Vagina (tissue), 2 donors: ENCODE measurements around the gene TRDN.

Experiments used
- CTCF ChIP-seq, 3 experiments: fragments of 450-650 bp in 2 of 3; fragments of 200-600 bp in 1 of 3; sonication (generic) in 1 of 3; IDR thresholded peaks; one replicate each; pipeline ENCODE4 v1.5.1; 2017 to 2019; ENCODE audit warnings: antibody characterized with exemption in 3 of 3, mild to moderate bottlenecking in 2 of 3, moderate library complexity in 2 of 3
- POLR2A ChIP-seq, 2 donors: fragments of 450-650 bp; IDR thresholded peaks; one replicate each; pipeline ENCODE4 v1.6.1; 2017; ENCODE audit warnings: antibody characterized with exemption in 2 of 2, mild to moderate bottlenecking in 2 of 2, moderate library complexity in 2 of 2
- POLR2AphosphoS5 ChIP-seq, 2 donors: sonication (generic); formaldehyde crosslinking; IDR thresholded peaks; one replicate each; pipeline ENCODE4 v1.9.0; 2017; ENCODE audit warnings: antibody characterized with exemption in 2 of 2, mild to moderate bottlenecking in 2 of 2, low read depth in 1 of 2; ENCODE audit not compliant: insufficient read depth in 1 of 2

- TF ChIP-seq CTCF (IDR thresholded peaks at IDR 0.05): no peak
- TF ChIP-seq POLR2A (IDR thresholded peaks at IDR 0.05): no peak
- no peak for TF ChIP-seq POLR2AphosphoS5 (IDR thresholded peaks at IDR 0.05; ENCODE audit: insufficient read depth in 1 of 2, low read depth in 1 of 2)
These were observed 133.1 kb downstream of the TRDN start for GRCh38 chr6:123503619-123504018.
